ENCODE results near the gene CYYR1. TPM values are rescaled to one million over a fixed set of nuclear protein-coding genes. Genes with fewer than 3 reads are reported as not detected.

CYYR1 gene
- total RNA-seq = 10 to 100 TPM in 1 of 4 donors, 1 to 10 TPM in 3; 3.1 to 15.9 (median 6.4) TPM

GRCh38 chr21:26572702-26573381 lies at the start of gene CYYR1:
CYYR1 (minus strand) TSS chr21:26573286; CDS start chr21:26572940, 346 bp downstream.
- no peaks in the 10 kb centered on the region for H3K36me3 ChIP-seq
- TF ChIP-seq POLR2A (IDR thresholded peaks at IDR 0.05) = no peak
- H3K4me3 ChIP-seq = peak within 1 kb of the TSS; percentile 57
- H3K27me3 ChIP-seq = peaks cover 8% of the 10 kb centered on the region
- WGBS = under 1% methylated on average over 54 of the region's 58 CpGs
- H3K27ac ChIP-seq = peak within 1 kb of the TSS; percentile 80
- no peak for DNase-seq (ENCODE audit: low spot score in 2 of 2)
- peaks cover 9% of the 10 kb centered on the region for H3K4me1 ChIP-seq
- H3K9me3 ChIP-seq = no peaks in the 10 kb centered on the region

- Histone ChIP-seq H3K9me3 (no peaks in the 10 kb centered on the region), H3K27me3 (no peaks in the 10 kb centered on the region), H3K4me1 (no peaks in the 10 kb centered on the region), H3K27ac (no peak overlapping the region), H3K36me3 (no peaks in the 10 kb centered on the region), H3K4me3 (no peak overlapping the region)
- WGBS = 0% methylated on average over 1 of the region's 1 CpG
- DNase-seq (ENCODE audit: low spot score in 2 of 2) = no peak
- no peak for TF ChIP-seq CTCF (IDR thresholded peaks at IDR 0.05)
- no peak for TF ChIP-seq POLR2AphosphoS5 (IDR thresholded peaks at IDR 0.05)
- no peak for TF ChIP-seq POLR2A (IDR thresholded peaks at IDR 0.05)
- TF ChIP-seq EP300 (IDR thresholded peaks at IDR 0.05) = no peak
These were observed 44.1 kb upstream of the CYYR1 start for GRCh38 chr21:26617176-26617575.

- H3K27me3 ChIP-seq = no peaks in the 10 kb centered on the region
- 96% methylated on average over 1 of the region's 1 CpG for WGBS
- no peak overlapping the region for H3K4me3 ChIP-seq
- H3K27ac ChIP-seq = no peak overlapping the region
- DNase-seq (ENCODE audit: low spot score in 2 of 2) = no peak
- no peaks in the 10 kb centered on the region for H3K4me1 ChIP-seq
- TF ChIP-seq POLR2AphosphoS5 (IDR thresholded peaks at IDR 0.05) (no peak), CTCF (IDR thresholded peaks at IDR 0.05) (no peak), EP300 (IDR thresholded peaks at IDR 0.05) (no peak), POLR2A (IDR thresholded peaks at IDR 0.05) (no peak)
- H3K9me3 ChIP-seq = no peaks in the 10 kb centered on the region
- H3K36me3 ChIP-seq = no peaks in the 10 kb centered on the region
These were observed 41.2 kb upstream of the CYYR1 start for GRCh38 chr21:26614251-26614650.

- Histone ChIP-seq H3K4me3 (no peak overlapping the region), H3K4me1 (no peaks in the 10 kb centered on the region), H3K36me3 (no peaks in the 10 kb centered on the region), H3K9me3 (no peaks in the 10 kb centered on the region), H3K27me3 (no peaks in the 10 kb centered on the region), H3K27ac (no peak overlapping the region)
- no peak for DNase-seq (ENCODE audit: low spot score in 2 of 2)
- WGBS = 68% methylated on average over 1 of the region's 1 CpG
- TF ChIP-seq POLR2A (IDR thresholded peaks at IDR 0.05) = no peak
- TF ChIP-seq POLR2AphosphoS5 (IDR thresholded peaks at IDR 0.05) = no peak
- no peak for TF ChIP-seq CTCF (IDR thresholded peaks at IDR 0.05)
- no peak for TF ChIP-seq EP300 (IDR thresholded peaks at IDR 0.05)
These were observed 26.2 kb upstream of the CYYR1 start for GRCh38 chr21:26599261-26599660.

- H3K36me3 ChIP-seq = no peaks in the 10 kb centered on the region
- 30% methylated on average over 2 of the region's 2 CpGs for WGBS
- no peak overlapping the region for H3K27ac ChIP-seq
- no peaks in the 10 kb centered on the region for H3K4me1 ChIP-seq
- H3K4me3 ChIP-seq = no peak overlapping the region
- TF ChIP-seq POLR2A (IDR thresholded peaks at IDR 0.05) (no peak), EP300 (IDR thresholded peaks at IDR 0.05) (no peak), POLR2AphosphoS5 (IDR thresholded peaks at IDR 0.05) (no peak), CTCF (IDR thresholded peaks at IDR 0.05) (no peak)
- H3K9me3 ChIP-seq = no peaks in the 10 kb centered on the region
- no peaks in the 10 kb centered on the region for H3K27me3 ChIP-seq
- no peak for DNase-seq (ENCODE audit: low spot score in 2 of 2)
These were observed 24.9 kb upstream of the CYYR1 start for GRCh38 chr21:26597981-26598380.

Measured in suprapubic skin (tissue), 4 donors.